ENCODE results near the gene RNF126. TPM values are rescaled to one million over a fixed set of nuclear protein-coding genes. Genes with fewer than 3 reads are reported as not detected.
"Not testable (repeated sequence)": the region's sequence is repeated elsewhere in the genome, so short reads cannot be mapped to it uniquely, and the experiment has no call there.

RNF126 gene
- total RNA-seq, 2 donors from 2014 or later: 69.6 to 98.7 TPM

DNA sequence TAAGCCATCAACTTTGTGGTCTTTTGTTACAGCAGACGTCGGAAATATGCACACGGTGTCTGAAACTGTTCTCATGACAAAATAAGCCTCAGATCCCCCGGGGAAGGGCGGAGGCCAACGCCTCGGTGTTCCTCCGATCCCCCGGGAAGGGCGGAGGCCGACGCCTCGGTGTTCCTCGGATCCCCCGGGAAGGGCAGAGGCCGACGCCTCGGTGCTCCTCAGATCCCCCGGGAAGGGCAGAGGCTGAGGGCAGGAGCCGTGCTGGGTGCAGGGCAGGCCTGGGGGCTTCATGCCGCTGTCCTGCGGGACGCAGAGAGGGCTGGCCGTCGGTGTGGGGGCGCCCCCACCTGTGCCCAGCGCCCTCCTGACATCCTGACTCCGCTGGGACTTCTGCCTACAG is 18.7 kb downstream of the RNF126 start:
- H3K36me3 Mint-ChIP-seq: no peaks in the 10 kb centered on the region
- no peak overlapping the region for H3K27ac Mint-ChIP-seq
- ATAC-seq (no peak), DNase-seq (ENCODE audit: low spot score in 2 of 2) (no peak)
- H3K9me3 Mint-ChIP-seq: no peaks in the 10 kb centered on the region

GRCh38 chr19:643736-644135 is 19.3 kb downstream of the RNF126 start:
- H3K36me3 Mint-ChIP-seq: no peaks in the 10 kb centered on the region
- ATAC-seq: no peak
- no peaks in the 10 kb centered on the region for H3K9me3 Mint-ChIP-seq
- no peak for DNase-seq (ENCODE audit: low spot score in 2 of 2)
- no peak overlapping the region for H3K27ac Mint-ChIP-seq

DNA sequence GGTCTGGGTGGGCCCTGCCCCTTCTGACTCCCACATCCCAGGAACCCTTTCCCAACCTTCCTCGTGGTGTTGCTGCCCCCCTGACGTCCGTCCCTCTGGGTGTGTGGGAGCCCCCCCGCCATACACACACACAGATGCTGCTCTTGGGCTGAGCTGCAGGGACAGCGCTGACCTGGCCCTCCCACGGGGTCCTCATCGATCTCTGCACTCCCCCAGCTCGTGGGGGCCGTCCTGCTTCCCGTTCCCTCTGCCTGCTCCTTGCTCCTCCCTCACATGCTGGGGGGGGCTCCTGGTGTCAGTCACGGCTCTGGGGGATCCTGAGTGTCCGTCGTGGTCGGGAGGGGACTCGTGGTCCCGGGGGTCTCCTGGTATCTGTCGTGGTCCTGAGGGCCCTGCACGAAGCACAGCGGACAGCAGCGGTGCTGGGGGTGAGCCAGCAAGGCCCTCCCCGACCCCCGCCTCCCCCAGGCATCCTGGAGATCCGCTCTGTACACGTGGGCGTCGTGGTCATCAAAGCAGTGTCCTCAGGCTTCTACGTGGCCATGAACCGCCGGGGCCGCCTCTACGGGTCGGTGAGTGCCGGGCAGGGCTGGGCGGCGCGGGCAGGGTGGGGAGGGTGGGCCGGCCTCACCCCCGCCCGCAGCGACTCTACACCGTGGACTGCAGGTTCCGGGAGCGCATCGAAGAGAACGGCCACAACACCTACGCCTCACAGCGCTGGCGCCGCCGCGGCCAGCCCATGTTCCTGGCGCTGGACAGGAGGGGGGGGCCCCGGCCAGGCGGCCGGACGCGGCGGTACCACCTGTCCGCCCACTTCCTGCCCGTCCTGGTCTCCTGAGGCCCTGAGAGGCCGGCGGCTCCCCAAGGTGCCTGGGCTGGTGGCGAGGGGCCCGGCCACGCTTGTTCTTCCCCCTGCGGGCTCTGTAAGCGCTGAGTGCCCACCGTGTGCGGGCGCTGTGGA is 20.0 kb downstream of the RNF126 start:
- no peaks in the 10 kb centered on the region for H3K9me3 Mint-ChIP-seq
- no peak overlapping the region for H3K27ac Mint-ChIP-seq
- ATAC-seq (no peak), DNase-seq (ENCODE audit: low spot score in 2 of 2) (no peak)
- H3K36me3 Mint-ChIP-seq: no peaks in the 10 kb centered on the region

DNA sequence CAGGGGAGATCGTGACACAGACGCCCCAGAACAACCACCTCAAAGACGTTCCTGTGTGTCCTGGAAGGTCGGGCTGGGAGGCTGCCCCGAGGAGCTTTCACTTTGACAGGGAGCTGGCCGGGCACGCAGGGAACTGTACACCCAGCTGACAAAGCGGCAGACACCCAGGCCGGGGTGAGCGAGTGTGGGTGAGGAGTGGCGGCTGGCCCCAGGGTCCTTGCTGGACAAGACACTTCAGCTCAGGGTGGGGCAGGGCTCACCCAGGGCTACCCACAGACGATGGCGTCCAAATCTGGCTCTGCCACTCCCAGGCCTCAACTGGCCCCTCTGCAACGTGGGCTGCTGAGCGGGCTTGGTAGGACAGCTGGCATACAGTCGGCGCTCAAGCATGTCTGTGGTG is 21.3 kb downstream of the RNF126 start:
- ATAC-seq (no peak), DNase-seq (ENCODE audit: low spot score in 2 of 2) (no peak)
- Mint-ChIP-seq H3K36me3 (no peaks in the 10 kb centered on the region), H3K9me3 (no peaks in the 10 kb centered on the region), H3K27ac (no peak overlapping the region)

DNA sequence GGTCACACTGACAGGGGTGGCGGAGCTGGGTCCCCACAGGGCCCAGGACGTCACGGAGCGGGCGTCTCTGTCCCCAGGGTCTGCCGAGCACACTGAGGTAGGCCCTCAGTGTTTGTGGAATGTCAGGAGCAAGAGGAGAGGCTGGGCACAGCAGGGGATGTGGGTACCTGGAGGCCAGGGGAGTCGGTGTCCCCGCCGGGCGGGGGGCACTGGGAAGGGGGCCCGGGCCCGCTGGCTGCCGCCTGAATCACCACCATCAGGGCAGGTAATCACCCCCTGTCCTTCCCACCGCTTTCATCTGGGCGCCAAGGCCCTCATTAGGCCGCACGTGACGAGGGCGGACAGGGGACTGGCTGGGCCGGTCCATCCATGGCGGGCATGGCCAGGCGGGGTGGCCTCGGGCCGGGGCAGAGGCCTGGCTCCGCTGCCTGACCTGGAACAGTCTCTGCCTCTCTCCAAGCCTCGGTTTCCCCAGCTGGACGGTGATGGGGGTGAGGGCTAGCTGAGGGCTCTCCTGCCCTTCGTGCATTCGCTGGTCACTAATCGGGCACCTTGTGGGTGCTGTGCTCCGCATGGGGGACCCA is 22.3 kb downstream of the RNF126 start:
- no peaks in the 10 kb centered on the region for H3K9me3 Mint-ChIP-seq
- no peak for ATAC-seq
- no peaks in the 10 kb centered on the region for H3K36me3 Mint-ChIP-seq
- H3K27ac Mint-ChIP-seq: no peak overlapping the region
- DNase-seq (ENCODE audit: low spot score in 2 of 2): no peak

DNA sequence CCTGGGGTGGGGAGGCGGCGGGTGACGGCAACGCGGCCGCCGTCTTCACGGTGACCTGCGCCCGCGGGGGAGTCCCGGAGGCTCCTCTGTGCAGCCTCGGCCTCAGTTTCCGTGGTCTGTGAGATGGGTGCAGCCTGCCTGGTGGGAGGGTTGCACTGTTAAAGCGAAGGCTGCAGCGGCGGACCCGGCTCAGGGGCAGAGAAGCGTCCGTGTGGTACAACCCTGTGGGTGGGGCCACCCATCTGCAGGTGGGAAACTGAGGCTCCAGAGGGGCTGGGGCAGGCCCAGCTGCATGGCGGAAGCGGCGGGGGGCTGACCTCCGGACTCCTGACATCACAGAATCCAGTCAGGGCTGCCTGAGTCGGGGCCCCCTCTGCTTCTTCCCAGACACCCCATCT is 22.9 kb downstream of the RNF126 start:
- Mint-ChIP-seq H3K27ac (no peak overlapping the region), H3K9me3 (no peaks in the 10 kb centered on the region), H3K36me3 (no peaks in the 10 kb centered on the region)
- DNase-seq (ENCODE audit: low spot score in 2 of 2) (no peak), ATAC-seq (no peak)

DNA sequence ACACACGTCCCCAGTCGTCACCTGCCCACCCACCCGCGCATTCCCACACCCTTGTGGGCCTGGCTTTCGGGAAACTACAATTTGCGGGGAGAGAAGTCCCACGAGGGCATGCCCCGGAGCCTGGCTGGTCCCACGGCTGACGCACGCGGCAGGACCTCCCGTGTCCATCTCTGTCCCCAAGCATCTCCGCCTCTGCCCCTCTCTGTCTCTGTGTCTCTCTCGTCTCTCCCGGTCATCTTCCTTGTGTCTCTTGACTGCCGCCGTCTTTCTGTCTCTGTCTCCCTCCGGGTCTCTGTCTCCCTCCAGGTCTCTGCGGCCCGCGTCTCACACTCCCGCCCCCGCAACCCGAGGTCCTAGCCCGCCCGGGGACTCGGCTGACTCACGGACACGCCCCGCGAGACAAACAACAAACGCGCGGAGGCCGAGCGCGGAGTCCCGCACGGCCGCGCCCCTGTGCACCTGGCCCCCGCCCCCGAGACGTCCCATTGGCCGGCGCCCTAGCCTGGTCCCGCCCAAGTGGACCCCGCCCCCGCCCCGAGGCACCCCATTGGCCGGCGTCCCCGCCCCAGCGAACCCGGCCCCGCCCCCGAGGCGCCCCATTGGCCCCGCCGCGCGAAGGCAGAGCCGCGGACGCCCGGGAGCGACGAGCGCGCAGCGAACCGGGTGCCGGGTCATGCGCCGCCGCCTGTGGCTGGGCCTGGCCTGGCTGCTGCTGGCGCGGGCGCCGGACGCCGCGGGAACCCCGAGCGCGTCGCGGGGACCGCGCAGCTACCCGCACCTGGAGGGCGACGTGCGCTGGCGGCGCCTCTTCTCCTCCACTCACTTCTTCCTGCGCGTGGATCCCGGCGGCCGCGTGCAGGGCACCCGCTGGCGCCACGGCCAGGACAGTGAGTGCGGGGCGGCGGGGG is 23.5 kb downstream of the RNF126 start, which contains the start of gene FGF22:
TSS of gene FGF22 (plus strand) at position 627 of the 908 bp plus-strand sequence. CDS start at position 674, 47 bp downstream.
- Mint-ChIP-seq H3K9me3 (no peaks in the 10 kb centered on the region), H3K27ac (peak within 1 kb of the TSS; percentile 45 to 64), H3K36me3 (no peaks in the 10 kb centered on the region)
- DNase-seq (ENCODE audit: low spot score in 2 of 2) (peak; percentile 89 to 95), ATAC-seq (peak; percentile 93 to 94)

- no peak for ATAC-seq
- Mint-ChIP-seq H3K36me3 (no peaks in the 10 kb centered on the region), H3K9me3 (no peaks in the 10 kb centered on the region), H3K27ac (peak overlapping the region in 1 of 2 donors; percentile 64)
- no peak for DNase-seq (ENCODE audit: low spot score in 2 of 2)
Observed at GRCh38 chr19:638906-639252, 24.1 kb downstream of the RNF126 start.

- Mint-ChIP-seq H3K27ac (no peak overlapping the region), H3K9me3 (no peaks in the 10 kb centered on the region), H3K36me3 (peaks cover 0 to 7% of the 10 kb centered on the region in 2 donors)
- DNase-seq (ENCODE audit: low spot score in 2 of 2) (no peak), ATAC-seq (no peak)
Observed at GRCh38 chr19:634975-635652, 27.9 kb downstream of the RNF126 start.

DNA sequence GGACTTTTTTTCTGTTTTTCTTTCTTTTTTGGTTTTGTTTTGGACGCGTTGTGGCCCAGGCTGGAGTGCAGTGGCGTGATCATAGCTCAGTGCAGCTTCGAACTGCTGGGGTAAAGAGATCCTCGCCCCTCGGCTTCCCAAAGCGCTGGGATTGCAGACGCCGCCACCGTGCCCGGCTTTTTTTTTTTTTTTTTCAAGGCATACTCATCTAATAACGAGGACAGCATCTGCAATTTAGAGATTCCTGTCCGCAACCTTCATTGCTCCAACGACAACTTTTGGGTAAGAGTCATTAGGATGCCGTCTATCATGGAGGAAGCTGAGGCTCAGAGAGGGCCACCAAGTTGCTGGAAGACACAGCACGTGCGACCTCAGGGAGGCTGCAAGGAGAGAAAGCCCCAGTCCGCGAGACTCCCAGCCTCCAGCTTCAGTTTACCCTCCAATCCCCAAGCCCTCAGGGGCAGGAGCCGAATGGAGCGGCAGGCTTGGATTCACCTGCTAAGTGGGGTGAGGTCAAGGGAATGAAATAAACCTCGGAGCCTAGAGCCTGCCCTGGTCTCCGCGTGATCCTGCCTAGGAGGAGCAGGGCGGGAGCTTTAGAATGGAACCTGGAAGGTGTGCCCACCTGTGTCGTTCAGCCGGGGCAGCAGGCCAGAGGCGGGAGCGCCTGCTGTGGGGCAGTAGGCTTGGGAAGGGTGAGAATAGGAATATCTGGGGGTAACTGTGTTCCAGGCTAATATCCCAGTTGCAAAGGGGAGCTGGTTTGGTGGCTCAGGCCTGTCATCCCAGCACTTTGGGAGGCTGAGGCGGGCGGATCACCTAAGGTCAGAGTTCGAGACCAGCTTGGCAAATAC is 29.0 kb downstream of the RNF126 start:
- Mint-ChIP-seq H3K9me3 (no peaks in the 10 kb centered on the region), H3K27ac (peak overlapping the region; percentile 87 to 89), H3K36me3 (peaks cover 2 to 9% of the 10 kb centered on the region in 2 donors)
- ATAC-seq: peak in 1 of 2 donors; percentile 2
- no peak for DNase-seq (ENCODE audit: low spot score in 2 of 2)

DNA sequence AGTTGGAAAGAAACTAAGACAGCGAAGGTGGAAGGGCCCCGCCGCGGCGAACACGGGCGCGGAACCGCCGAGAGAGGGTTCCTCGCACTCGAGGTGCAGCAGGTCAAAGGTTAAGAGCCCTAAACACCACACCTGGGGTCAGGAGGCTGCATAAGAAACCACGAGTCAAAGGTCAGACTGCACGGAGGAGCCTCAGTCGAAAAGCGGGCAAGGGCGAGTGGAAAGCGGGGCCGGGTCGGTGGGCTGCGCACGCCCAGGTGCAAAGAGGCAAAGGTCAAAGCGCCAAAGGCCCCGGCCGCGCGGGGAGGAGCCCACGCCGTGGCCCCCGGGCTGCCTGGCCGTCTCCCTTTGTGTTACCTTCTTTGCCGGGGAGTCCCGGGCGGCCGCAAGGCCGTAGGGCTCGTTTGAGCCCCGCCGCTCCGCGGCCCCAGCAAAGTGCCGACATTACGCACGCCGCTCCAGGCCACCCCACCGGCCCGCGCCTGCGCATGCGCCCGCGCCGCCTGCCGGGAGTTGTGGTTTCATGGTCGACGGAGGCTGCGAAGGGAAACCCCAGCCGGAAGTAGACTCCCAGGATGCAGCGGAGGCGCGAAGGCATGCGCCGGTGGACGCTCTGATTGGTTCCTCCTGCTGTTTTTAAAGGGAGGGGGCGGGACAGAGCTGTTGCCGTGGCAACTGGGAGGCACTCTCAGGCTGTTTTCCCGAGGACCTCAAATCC is 29.8 kb downstream of the RNF126 start, which contains the start of gene POLRMT:
TSS of gene POLRMT (minus strand) at position 470 of the 718 bp plus-strand sequence. CDS start at position 445, 25 bp downstream.
- Mint-ChIP-seq H3K27ac (peak within 1 kb of the TSS; percentile 89 to 97), H3K36me3 (peaks cover 8 to 13% of the 10 kb centered on the region in 2 donors), H3K9me3 (no peaks in the 10 kb centered on the region)
- DNase-seq (ENCODE audit: low spot score in 2 of 2) (peak; percentile 92 to 96), ATAC-seq (peak; percentile 97 to 98)

GRCh38 chr19:632579-633067 is 30.4 kb downstream of the RNF126 start:
- Mint-ChIP-seq H3K36me3 (peaks cover 8 to 13% of the 10 kb centered on the region in 2 donors), H3K27ac (peak overlapping the region; percentile 89 to 97), H3K9me3 (no peaks in the 10 kb centered on the region)
- DNase-seq (ENCODE audit: low spot score in 2 of 2) (peak; percentile 50 to 70), ATAC-seq (peak; percentile 26 to 46)

DNA sequence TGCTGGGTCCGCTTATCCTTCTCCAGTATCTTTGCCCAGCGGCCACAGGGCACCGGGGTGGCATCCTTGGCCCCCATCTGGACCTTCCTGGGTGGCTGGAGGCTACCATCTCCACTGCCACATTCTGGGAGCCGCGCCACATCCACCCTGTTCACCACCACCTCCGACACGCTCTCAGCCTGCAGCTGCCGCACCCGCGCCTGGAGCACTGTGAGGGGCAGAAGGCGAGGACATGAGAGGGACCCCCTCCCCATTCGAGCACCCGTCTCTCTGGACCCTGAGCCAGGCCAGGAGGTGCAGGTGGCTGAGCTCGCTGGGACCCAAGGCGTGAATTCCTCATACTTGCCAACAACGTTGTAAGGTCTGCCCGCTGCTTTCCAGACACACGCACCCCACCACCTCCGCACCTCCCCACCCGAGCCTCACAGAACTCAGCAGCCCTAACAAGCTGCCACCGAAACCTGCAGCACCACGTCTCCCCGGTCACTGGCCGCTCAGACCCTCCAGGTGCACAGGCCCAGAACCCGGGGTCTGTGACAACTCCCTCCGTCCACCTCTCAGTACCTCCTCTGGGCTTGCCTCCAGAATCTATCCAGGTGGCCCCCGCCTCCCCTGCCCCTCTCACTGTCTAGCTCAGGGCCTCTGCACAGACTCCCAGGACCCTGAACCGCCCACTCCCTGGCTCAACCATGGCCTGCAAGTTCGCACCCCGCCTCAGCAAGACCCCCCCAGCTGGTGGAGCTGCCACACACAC is 32.9 kb downstream of the RNF126 start:
- H3K27ac Mint-ChIP-seq: no peak overlapping the region
- DNase-seq (ENCODE audit: low spot score in 2 of 2): no peak
- H3K36me3 Mint-ChIP-seq: peaks cover 8 to 17% of the 10 kb centered on the region in 2 donors
- H3K9me3 Mint-ChIP-seq: no peaks in the 10 kb centered on the region
- no peak for ATAC-seq

- peaks cover 8 to 17% of the 10 kb centered on the region in 2 donors for H3K36me3 Mint-ChIP-seq
- not testable (repeated sequence) for ATAC-seq; H3K9me3 Mint-ChIP-seq; H3K27ac Mint-ChIP-seq; DNase-seq (ENCODE audit: low spot score in 2 of 2)
Observed at GRCh38 chr19:629515-629914, 33.5 kb downstream of the RNF126 start.

All from activated naive CD4-positive, alpha-beta T cell treated with anti-CD3 and anti-CD28 coated beads, Interleukin-2, amount 50 U/mL, for 72 hours (primary cell).